IMR-90 (cell line): Measurements from ENCODE around the gene ABHD16A. TPM values are rescaled to one million over a fixed set of nuclear protein-coding genes. Genes with fewer than 3 reads are reported as not detected.

Experiments
- ATAC-seq: fragments of 200-7000 bp; cut with Tn5 transposase; 2 replicates; pipeline ENCODE4 v1.9.1; 2020; ENCODE audit warnings: low read depth, mild to moderate bottlenecking, moderate library complexity
- BruUV-seq: library from RNA; stranded (reverse); fragments of 400-500 nt; replicated peaks from 2 replicates; lab custom pipeline; 2021; lab: Mats Ljungman, UMichigan
- CTCF ChIA-PET: fragments of 300-600 bp; formaldehyde crosslinking; extraction: SDS; loops from one replicate; lab custom pipeline; 2021; ENCODE audit warnings: antibody characterized with exemption; lab: Yijun Ruan, JAX
- POLR2A ChIA-PET: fragments of 300-600 bp; sonication (Branson Sonifier 250); formaldehyde crosslinking; loops from one replicate; lab custom pipeline; 2022; ENCODE audit warnings: antibody characterized with exemption; ENCODE audit not compliant: unreplicated experiment; lab: Charles Lee
- DNase-seq: peaks from one replicate; pipeline ENCODE4 v3.0.0; 2013
- H2AFZ ChIP-seq: replicated peaks from 2 replicates; pipeline ENCODE3; 2013; ENCODE audit warnings: low read length, mild to moderate bottlenecking; ENCODE audit not compliant: poor library complexity
- H2AK5ac ChIP-seq: 2 replicates; pipeline ENCODE4 v1.6.1; 2013; ENCODE audit warnings: low read depth, low read length, inconsistent platforms
- H2AK9ac ChIP-seq: replicated peaks from 2 replicates; pipeline ENCODE3; 2013; ENCODE audit warnings: mild to moderate bottlenecking, low read depth, low read length, moderate library complexity; ENCODE audit not compliant: poor library complexity
- H2BK120ac ChIP-seq: 2 replicates; pipeline ENCODE4 v1.6.1; 2013; ENCODE audit warnings: low read depth, low read length, inconsistent platforms
- H2BK15ac ChIP-seq: 3 replicates; pipeline ENCODE4 v1.6.1; 2013; ENCODE audit warnings: low read depth, low read length, inconsistent platforms
- H2BK20ac ChIP-seq: 2 replicates; pipeline ENCODE4 v1.6.1; 2013; ENCODE audit warnings: low read depth, mild to moderate bottlenecking, inconsistent platforms, low read length, moderate library complexity
- H2BK5ac ChIP-seq: 2 replicates; pipeline ENCODE4 v1.6.1; 2013; ENCODE audit warnings: mild to moderate bottlenecking, low read depth, low read length, inconsistent platforms; ENCODE audit not compliant: poor library complexity, severe bottlenecking
- H3K14ac ChIP-seq: replicated peaks from 2 replicates; pipeline ENCODE4 v1.6.1; 2013; ENCODE audit warnings: low read depth, low read length, inconsistent platforms
- H3K18ac ChIP-seq: 2 replicates; pipeline ENCODE4 v1.6.1; 2013; ENCODE audit warnings: low read depth, low read length, control low read depth
- H3K23ac ChIP-seq: 2 replicates; pipeline ENCODE4 v1.6.1; 2013; ENCODE audit warnings: low read depth, low read length, inconsistent platforms
- H3K27ac ChIP-seq: 2 replicates; pipeline ENCODE4 v1.5.1; 2013; ENCODE audit warnings: mild to moderate bottlenecking, control low read depth, low read length; ENCODE audit not compliant: insufficient read depth
- H3K27me3 ChIP-seq: 2 replicates; pipeline ENCODE4 v1.6.1; 2013; ENCODE audit warnings: low read length; ENCODE audit not compliant: control insufficient read depth, insufficient read depth
- H3K36me3 ChIP-seq: 2 replicates; pipeline ENCODE4 v1.6.1; 2013; ENCODE audit warnings: low read length, mixed read lengths; ENCODE audit not compliant: control insufficient read depth, insufficient read depth
- H3K4ac ChIP-seq: 2 replicates; pipeline ENCODE4 v1.6.1; 2013; ENCODE audit warnings: low read depth, low read length, inconsistent platforms
- H3K4me1 ChIP-seq: 2 replicates; pipeline ENCODE4 v1.6.1; 2013; ENCODE audit warnings: low read length, mixed read lengths; ENCODE audit not compliant: control insufficient read depth, insufficient read depth
- H3K4me2 ChIP-seq: 2 replicates; pipeline ENCODE4 v1.6.1; 2013; ENCODE audit warnings: low read depth, mild to moderate bottlenecking, control low read depth, low read length, moderate library complexity
- H3K4me3 ChIP-seq: 2 replicates; pipeline ENCODE4 v1.5.1; 2013; ENCODE audit warnings: low read depth, mild to moderate bottlenecking, control low read depth, low read length, moderate library complexity; ENCODE audit not compliant: insufficient read depth
- H3K56ac ChIP-seq: 2 replicates; pipeline ENCODE4 v1.6.1; 2013; ENCODE audit warnings: low read length, inconsistent platforms; ENCODE audit not compliant: insufficient read depth; ENCODE audit errors: extremely low read depth
- H3K79me1 ChIP-seq, 2 experiments: 2 replicates each; pipeline ENCODE4 v1.6.1; 2013; ENCODE audit warnings: low read length in 2 of 2, inconsistent platforms in 1 of 2, low read depth in 1 of 2
- H3K9ac ChIP-seq: 2 replicates; pipeline ENCODE4 v1.6.1; 2013; ENCODE audit warnings: low read depth, low read length, control low read depth
- H3K9me1 ChIP-seq: 2 replicates; pipeline ENCODE4 v1.6.1; 2013; ENCODE audit warnings: low read length, inconsistent platforms; ENCODE audit not compliant: insufficient read depth
- H3K9me3 ChIP-seq: 2 replicates; pipeline ENCODE4 v1.6.1; 2013; ENCODE audit warnings: low read length; ENCODE audit not compliant: control insufficient read depth, insufficient read depth
- H4K20me1 ChIP-seq: 2 replicates; pipeline ENCODE4 v1.6.1; 2013; ENCODE audit warnings: low read length, inconsistent platforms; ENCODE audit not compliant: insufficient read depth
- H4K5ac ChIP-seq: 2 replicates; pipeline ENCODE4 v1.6.1; 2013; ENCODE audit warnings: mild to moderate bottlenecking, low read depth, low read length, control low read depth
- H4K8ac ChIP-seq, 2 experiments: 2 replicates each; pipeline ENCODE4 v1.6.1; 2013; ENCODE audit warnings: low read depth in 2 of 2, low read length in 2 of 2, control low read depth in 1 of 2, inconsistent platforms in 1 of 2
- H4K91ac ChIP-seq: 2 replicates; pipeline ENCODE4 v1.6.1; 2013; ENCODE audit warnings: low read depth, low read length, inconsistent platforms; ENCODE audit not compliant: insufficient read depth
- CEBPB ChIP-seq: IDR thresholded peaks from 2 replicates; pipeline ENCODE4 v1.6.1; 2012; ENCODE audit warnings: low read depth, low read length, improper control_type of control experiment
- CHD1 ChIP-seq: IDR thresholded peaks from 2 replicates; pipeline ENCODE4 v1.6.1; 2012; ENCODE audit warnings: low read depth, low read length, improper control_type of control experiment
- ELK1 ChIP-seq: fragments of 150-350 bp; IDR thresholded peaks from 2 replicates; pipeline ENCODE4 v1.6.1; 2016; ENCODE audit warnings: low read depth, mild to moderate bottlenecking, low read length, moderate library complexity, borderline replicate concordance
- MAZ ChIP-seq: IDR thresholded peaks from 2 replicates; pipeline ENCODE4 v1.6.1; 2012; ENCODE audit warnings: low read depth, mild to moderate bottlenecking, low read length, improper control_type of control experiment, moderate library complexity, borderline replicate concordance
- POLR2A ChIP-seq: IDR thresholded peaks from 2 replicates; pipeline ENCODE4 v1.6.1; 2012; ENCODE audit warnings: mild to moderate bottlenecking, low read depth, low read length
- RAD21 ChIP-seq: IDR thresholded peaks from 2 replicates; pipeline ENCODE4 v1.6.1; 2012; ENCODE audit warnings: low read length, improper control_type of control experiment
- SMC3 ChIP-seq: fragments of 150-350 bp; IDR thresholded peaks from 2 replicates; pipeline ENCODE4 v1.6.1; 2016; ENCODE audit warnings: low read depth, mild to moderate bottlenecking, antibody characterized with exemption, low read length, moderate library complexity
- USF2 ChIP-seq: fragments of 150-350 bp; IDR thresholded peaks from 2 replicates; pipeline ENCODE4 v1.6.1; 2017; ENCODE audit warnings: mild to moderate bottlenecking, antibody characterized with exemption, low read length, low read depth
- WGBS, 2 experiments: methylation state at CpG; one replicate each; pipeline versions ENCODE4 v1.1.5 to v1.1.7; 2013; ENCODE audit warnings: missing lambda C conversion rate in 2 of 2; ENCODE audit not compliant: insufficient read length in 1 of 2; ENCODE audit errors: extremely low coverage in 2 of 2; 5-methylcytosine and 5-hydroxymethylcytosine counted together
- dilution Hi-C: fragments of 300-500 bp; cut with HindIII; formaldehyde crosslinking; loops from one replicate; pipeline ENCODE4 v1.14.3; 2018; ENCODE audit warnings: low sequenced_read_pairs; ENCODE audit not compliant: unreplicated experiment
- in situ Hi-C: fragments of 300-500 bp; cut with MboI; formaldehyde crosslinking; loops from 3 replicates; pipeline ENCODE4 v1.14.3; 2019; ENCODE audit warnings: low sequenced_read_pairs, inconsistent platforms, mixed read lengths
- intact Hi-C: fragments of 100-400 bp; cut with micrococcal nuclease; formaldehyde crosslinking; loops from 2 replicates; pipeline ENCODE4 v1.10.0; 2022
- polyA plus RNA-seq, 3 experiments: library from polyadenylated mRNA; depleted of rRNA; stranded (reverse); fragments of >200 nt; gene quantifications; 2 replicates each; pipeline ENCODE4 v1.2.3, GENCODE V29; 2012; ENCODE audit warnings: low replicate concordance in 1 of 3
- total RNA-seq: library from RNA; depleted of rRNA; stranded (reverse); fragments of >200 nt; gene quantifications from 2 replicates; pipeline ENCODE4 v1.2.3, GENCODE V29; 2012
- TF ChIP-seq, protein P1 (sequence below): conservative IDR thresholded peaks from 2 replicates; pipeline ENCODE4 v1.5.1; 2012; ENCODE audit warnings: mild to moderate bottlenecking, low read depth, low read length, improper control_type of control experiment

ABHD16A gene
- total and polyA plus RNA-seq, 2 of the 4 experiments (the other 2 are of a cell fraction): 31.5 to 35.1 TPM

DNA sequence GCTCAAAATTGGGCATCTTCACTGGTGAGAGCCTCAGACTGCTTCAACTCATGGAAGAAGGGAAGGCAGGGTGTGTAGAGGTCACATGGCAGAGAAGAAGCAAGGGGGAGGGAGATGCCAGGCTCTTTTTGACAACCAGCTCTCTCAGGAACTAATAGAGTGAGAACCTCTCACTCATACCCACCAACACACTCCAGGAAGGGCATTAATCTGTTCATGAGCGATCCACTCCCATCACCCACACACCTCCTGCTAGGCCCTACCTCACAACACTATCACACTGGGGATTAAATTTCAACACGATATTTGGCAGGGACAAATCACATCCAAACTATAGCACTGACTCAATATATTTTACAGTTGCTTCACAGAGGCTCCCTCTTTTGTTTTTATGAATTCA lies 38.7 kb upstream of the ABHD16A start:
- H2BK20ac ChIP-seq: no peak overlapping the region
- no peaks in the 10 kb centered on the region for H3K9me3 ChIP-seq
- peaks cover 3% of the 10 kb centered on the region for H3K36me3 ChIP-seq
- WGBS, 2 experiments: no CpG with 5 or more reads among the region's 2 CpGs
- no peak overlapping the region for H3K4ac ChIP-seq
- H2AK9ac ChIP-seq: peak overlapping the region; percentile 47
- peaks cover 10 to 40% of the 10 kb centered on the region in 2 experiments; a peak in 3 of 4 replicates for H3K79me1 ChIP-seq
- no peak overlapping the region for H2BK15ac ChIP-seq
- H3K4me2 ChIP-seq: no peak overlapping the region
- H2BK120ac ChIP-seq: no peak overlapping the region
- no peak overlapping the region for H3K23ac ChIP-seq
- peaks cover 10% of the 10 kb centered on the region for H3K4me1 ChIP-seq
- H3K9ac ChIP-seq: no peak overlapping the region
- CTCF ChIA-PET: no interaction called here
- in situ Hi-C loops (no loop called here), dilution Hi-C loops (no loop called here), intact Hi-C loops (no loop called here)
- no peaks in the 10 kb centered on the region for H4K20me1 ChIP-seq
- TF ChIP-seq CEBPB: no peak
- no peak for TF ChIP-seq ELK1
- TF ChIP-seq MAZ: no peak
- TF ChIP-seq RAD21: no peak
- no peak for TF ChIP-seq CHD1
- TF ChIP-seq, protein P1, sequence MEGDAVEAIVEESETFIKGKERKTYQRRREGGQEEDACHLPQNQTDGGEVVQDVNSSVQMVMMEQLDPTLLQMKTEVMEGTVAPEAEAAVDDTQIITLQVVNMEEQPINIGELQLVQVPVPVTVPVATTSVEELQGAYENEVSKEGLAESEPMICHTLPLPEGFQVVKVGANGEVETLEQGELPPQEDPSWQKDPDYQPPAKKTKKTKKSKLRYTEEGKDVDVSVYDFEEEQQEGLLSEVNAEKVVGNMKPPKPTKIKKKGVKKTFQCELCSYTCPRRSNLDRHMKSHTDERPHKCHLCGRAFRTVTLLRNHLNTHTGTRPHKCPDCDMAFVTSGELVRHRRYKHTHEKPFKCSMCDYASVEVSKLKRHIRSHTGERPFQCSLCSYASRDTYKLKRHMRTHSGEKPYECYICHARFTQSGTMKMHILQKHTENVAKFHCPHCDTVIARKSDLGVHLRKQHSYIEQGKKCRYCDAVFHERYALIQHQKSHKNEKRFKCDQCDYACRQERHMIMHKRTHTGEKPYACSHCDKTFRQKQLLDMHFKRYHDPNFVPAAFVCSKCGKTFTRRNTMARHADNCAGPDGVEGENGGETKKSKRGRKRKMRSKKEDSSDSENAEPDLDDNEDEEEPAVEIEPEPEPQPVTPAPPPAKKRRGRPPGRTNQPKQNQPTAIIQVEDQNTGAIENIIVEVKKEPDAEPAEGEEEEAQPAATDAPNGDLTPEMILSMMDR: no peak
- TF ChIP-seq POLR2A: no peak
- no peak for TF ChIP-seq USF2
- TF ChIP-seq SMC3: no peak
- H3K56ac ChIP-seq: no peak overlapping the region
- no TSS peak for BruUV-seq
- no peak overlapping the region for H4K5ac ChIP-seq
- no peak overlapping the region for H3K27ac ChIP-seq
- no peak overlapping the region for H3K18ac ChIP-seq
- no peak overlapping the region for H2BK5ac ChIP-seq
- peaks cover 9% of the 10 kb centered on the region for H3K9me1 ChIP-seq
- DNase-seq (no peak), ATAC-seq (no peak)
- H2AK5ac ChIP-seq: no peak overlapping the region
- no peak overlapping the region for H2AFZ ChIP-seq
- H3K27me3 ChIP-seq: no peaks in the 10 kb centered on the region
- no peak overlapping the region for H3K4me3 ChIP-seq
- H4K91ac ChIP-seq: no peak overlapping the region
- no peak overlapping the region for H4K8ac ChIP-seq
- no peak overlapping the region for H3K14ac ChIP-seq
- POLR2A ChIA-PET: no interaction called here
